Iris pigment epithelial cell (primary cell): ENCODE measurements around the gene PKP1.
A peak's percentile ranks its signal among the peaks of the same experiment; 100 is the strongest.

Source experiments
- DNase-seq: peaks from one replicate; pipeline ENCODE4 v3.0.0-alpha.2; 2011; ENCODE audit warnings: low read depth

Gene PKP1

GRCh38 chr1:201309416-201309815, 26.1 kb downstream of the PKP1 start:
- peak; percentile 15 for DNase-seq

- DNase-seq, result no peak
Measured at GRCh38 chr1:201310251-201310985, 27.1 kb downstream of the PKP1 start.

- DNase-seq, result no peak
Measured at GRCh38 chr1:201310986-201311355, 27.7 kb downstream of the PKP1 start.

GRCh38 chr1:201311356-201312011, 28.2 kb downstream of the PKP1 start:
- no peak for DNase-seq

- DNase-seq, result no peak
Measured at GRCh38 chr1:201312298-201312697, 29.0 kb downstream of the PKP1 start.

GRCh38 chr1:201313086-201313485, 29.8 kb downstream of the PKP1 start:
- no peak for DNase-seq

GRCh38 chr1:201316556-201316955, 33.2 kb downstream of the PKP1 start:
- DNase-seq, result no peak

DNA sequence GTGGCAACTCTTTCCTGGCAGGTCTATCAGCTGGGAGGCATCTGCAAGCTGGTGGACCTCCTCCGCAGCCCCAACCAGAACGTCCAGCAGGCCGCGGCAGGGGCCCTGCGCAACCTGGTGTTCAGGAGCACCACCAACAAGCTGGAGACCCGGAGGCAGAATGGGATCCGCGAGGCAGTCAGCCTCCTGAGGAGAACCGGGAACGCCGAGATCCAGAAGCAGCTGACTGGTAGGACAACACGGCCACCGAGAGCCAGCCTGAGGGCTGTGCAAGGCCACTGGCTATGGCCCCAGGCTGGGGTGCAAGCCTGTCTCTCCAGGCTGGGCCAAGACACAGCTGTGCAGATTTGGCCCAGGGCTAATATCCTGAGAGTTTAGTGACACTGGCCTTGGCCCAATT, 34.2 kb downstream of the PKP1 start:
- DNase-seq, result no peak

- no peak for DNase-seq
Measured at GRCh38 chr1:201318504-201319340, 35.4 kb downstream of the PKP1 start.

DNA sequence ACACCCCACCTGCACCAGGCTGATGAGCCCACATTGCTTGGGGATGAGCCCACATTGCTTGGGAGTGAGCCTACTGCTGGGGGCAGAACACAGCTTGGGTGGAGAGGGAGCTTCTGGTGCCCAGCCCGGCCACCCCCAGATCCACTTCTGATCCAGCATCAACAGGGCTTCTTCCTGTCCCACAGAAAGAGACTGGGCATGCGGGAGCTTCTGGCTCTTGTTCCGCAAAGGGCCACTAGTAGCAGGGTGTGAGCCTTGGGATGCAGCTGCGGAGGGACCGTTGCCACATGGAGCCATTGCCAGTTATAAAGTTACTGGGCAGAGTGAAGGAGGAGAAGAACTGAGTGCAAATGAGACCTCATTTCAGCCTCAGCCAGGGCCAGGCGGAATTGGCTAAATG, 36.3 kb downstream of the PKP1 start:
- no peak for DNase-seq

DNA sequence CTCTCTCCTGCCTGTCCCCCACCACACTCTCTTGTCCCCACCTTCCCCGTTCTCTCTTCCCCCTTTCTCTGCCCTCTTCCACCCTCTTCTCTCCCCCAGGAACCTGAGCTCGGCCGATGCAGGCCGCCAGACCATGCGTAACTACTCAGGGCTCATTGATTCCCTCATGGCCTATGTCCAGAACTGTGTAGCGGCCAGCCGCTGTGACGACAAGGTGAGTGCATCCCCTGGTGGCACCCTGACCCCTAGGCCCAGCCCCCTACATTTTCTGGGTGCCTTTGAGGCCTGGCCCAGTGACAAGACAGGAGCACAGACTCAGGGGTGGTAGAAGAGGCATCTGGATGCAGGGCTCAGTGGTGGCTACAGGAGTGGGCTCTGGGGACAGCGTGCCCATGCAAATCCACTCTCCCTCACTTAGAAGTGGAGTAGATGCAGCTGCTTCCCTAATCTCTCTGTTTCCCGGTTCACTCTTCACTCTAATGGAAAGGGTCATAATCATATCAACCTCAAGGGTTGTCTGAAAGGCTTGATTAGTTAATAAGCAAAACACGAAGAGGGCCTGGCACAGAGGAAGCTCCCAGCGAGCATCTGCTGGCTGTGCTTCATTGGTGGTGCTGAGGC, 37.0 kb downstream of the PKP1 start:
- no peak for DNase-seq

GRCh38 chr1:201321826-201322390, 38.6 kb downstream of the PKP1 start:
- DNase-seq, result no peak

GRCh38 chr1:201322653-201323510, 39.6 kb downstream of the PKP1 start:
- no peak for DNase-seq

- no peak for DNase-seq
Measured at GRCh38 chr1:201324306-201324705, 41.0 kb downstream of the PKP1 start.

- DNase-seq, result no peak
Measured at GRCh38 chr1:201324821-201325677, 41.7 kb downstream of the PKP1 start.

DNA sequence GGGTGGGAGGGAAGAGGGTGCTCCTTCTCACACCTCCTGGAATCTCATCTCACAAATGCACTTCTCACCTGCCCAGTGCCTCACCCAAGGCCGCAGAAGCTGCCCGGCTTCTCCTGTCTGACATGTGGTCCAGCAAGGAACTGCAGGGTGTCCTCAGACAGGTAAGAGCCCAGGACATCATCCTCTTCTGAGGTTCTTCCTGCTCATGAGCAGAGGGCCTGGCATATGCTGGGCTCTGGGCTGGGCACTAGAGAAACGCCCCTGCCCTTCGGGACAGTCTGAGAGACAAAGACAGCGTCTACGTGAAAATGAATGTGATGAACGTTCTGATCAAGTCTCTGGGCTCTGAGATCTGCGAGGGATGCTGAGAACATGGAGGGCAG, 42.4 kb downstream of the PKP1 start:
- no peak for DNase-seq

GRCh38 chr1:201326710-201327109, 43.4 kb downstream of the PKP1 start:
- DNase-seq, result no peak

- no peak for DNase-seq
Measured at GRCh38 chr1:201327687-201328240, 44.5 kb downstream of the PKP1 start.

- DNase-seq, result no peak
Measured at GRCh38 chr1:201328576-201328975, 45.3 kb downstream of the PKP1 start.

DNA sequence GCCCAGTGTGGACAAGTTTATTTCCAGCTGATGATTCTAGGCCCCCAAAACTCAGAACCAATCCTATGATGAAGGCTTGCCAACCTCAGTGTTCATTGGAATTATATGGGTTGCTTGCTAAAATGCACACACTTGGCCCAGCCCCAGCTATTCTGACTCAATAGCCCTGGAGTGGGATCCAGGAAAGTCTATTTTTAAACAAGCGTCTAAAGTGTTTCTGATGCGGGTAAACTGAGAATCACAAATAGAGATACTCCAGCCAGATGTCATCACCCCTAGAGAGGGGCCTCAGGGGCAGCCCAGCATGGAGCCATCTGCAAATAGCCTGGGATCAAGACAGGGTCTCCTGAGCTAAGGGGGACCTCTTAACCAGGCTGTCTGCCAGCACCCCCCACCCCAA, 46.0 kb downstream of the PKP1 start:
- DNase-seq, result peak; percentile 32
